ENCODE measurements around the gene DLGAP1.
"Not testable (repeated sequence)": the region's sequence is repeated elsewhere in the genome, so short reads cannot be mapped to it uniquely, and the experiment has no call there.

The DLGAP1 gene

GRCh38 chr18:3605954-3606443, 849.1 kb downstream of the DLGAP1 start:
- no peaks in the 10 kb centered on the region for H3K27me3 Mint-ChIP-seq (ENCODE audit: low read depth, poor library complexity)
- H3K4me3 Mint-ChIP-seq, result no peak overlapping the region
- no peak for TF ChIP-seq CTCF (IDR thresholded peaks at IDR 0.05)
- H3K27ac Mint-ChIP-seq, result no peak overlapping the region
- peaks cover 8% of the 10 kb centered on the region for H3K4me1 Mint-ChIP-seq
- no peaks in the 10 kb centered on the region for H3K36me3 Mint-ChIP-seq (ENCODE audit: low read depth)
- DNase-seq, result no peak
- H3K9me3 Mint-ChIP-seq, result no peaks in the 10 kb centered on the region

GRCh38 chr18:3605486-3605952, 849.6 kb downstream of the DLGAP1 start:
- DNase-seq, result no peak
- no peaks in the 10 kb centered on the region for H3K9me3 Mint-ChIP-seq

GRCh38 chr18:3604498-3605408, 850.4 kb downstream of the DLGAP1 start:
- no peak for TF ChIP-seq CTCF (IDR thresholded peaks at IDR 0.05)
- no peak overlapping the region for H3K27ac Mint-ChIP-seq
- H3K4me1 Mint-ChIP-seq, result peaks cover 7% of the 10 kb centered on the region
- H3K27me3 Mint-ChIP-seq (ENCODE audit: low read depth, poor library complexity), result no peaks in the 10 kb centered on the region
- H3K9me3 Mint-ChIP-seq, result no peaks in the 10 kb centered on the region
- DNase-seq, result no peak
- H3K4me3 Mint-ChIP-seq, result no peak overlapping the region
- H3K36me3 Mint-ChIP-seq (ENCODE audit: low read depth), result no peaks in the 10 kb centered on the region

More at GRCh38 chr18:3605486-3605952, 849.6 kb downstream of the DLGAP1 start:
- H3K4me1 Mint-ChIP-seq, result peaks cover 7% of the 10 kb centered on the region
- H3K27ac Mint-ChIP-seq, result no peak overlapping the region
- no peaks in the 10 kb centered on the region for H3K27me3 Mint-ChIP-seq (ENCODE audit: low read depth, poor library complexity)
- H3K36me3 Mint-ChIP-seq (ENCODE audit: low read depth), result no peaks in the 10 kb centered on the region
- H3K4me3 Mint-ChIP-seq, result no peak overlapping the region
- TF ChIP-seq CTCF (IDR thresholded peaks at IDR 0.05), result no peak

GRCh38 chr18:3604235-3604497, 850.9 kb downstream of the DLGAP1 start:
- no peaks in the 10 kb centered on the region for H3K27me3 Mint-ChIP-seq (ENCODE audit: low read depth, poor library complexity)
- H3K36me3 Mint-ChIP-seq (ENCODE audit: low read depth), result no peaks in the 10 kb centered on the region
- H3K4me3 Mint-ChIP-seq, result no peak overlapping the region
- H3K4me1 Mint-ChIP-seq, result peaks cover 7% of the 10 kb centered on the region
- H3K27ac Mint-ChIP-seq, result no peak overlapping the region
- no peak for TF ChIP-seq CTCF (IDR thresholded peaks at IDR 0.05)
- no peak for DNase-seq
- H3K9me3 Mint-ChIP-seq, result no peaks in the 10 kb centered on the region

- Mint-ChIP-seq H3K36me3 (ENCODE audit: low read depth) (no peaks in the 10 kb centered on the region), H3K27ac (no peak overlapping the region), H3K27me3 (ENCODE audit: low read depth, poor library complexity) (no peaks in the 10 kb centered on the region), H3K9me3 (no peaks in the 10 kb centered on the region), H3K4me3 (no peak overlapping the region), H3K4me1 (peaks cover 7% of the 10 kb centered on the region)
- TF ChIP-seq CTCF (IDR thresholded peaks at IDR 0.05), result no peak
- no peak for DNase-seq
Observed at GRCh38 chr18:3603421-3604234, 851.5 kb downstream of the DLGAP1 start.

GRCh38 chr18:3601106-3601755, 853.9 kb downstream of the DLGAP1 start:
- H3K9me3 Mint-ChIP-seq; H3K4me3 Mint-ChIP-seq; H3K27me3 Mint-ChIP-seq (ENCODE audit: low read depth, poor library complexity); H3K36me3 Mint-ChIP-seq (ENCODE audit: low read depth); DNase-seq; H3K27ac Mint-ChIP-seq: not testable (repeated sequence)
- H3K4me1 Mint-ChIP-seq, result peaks cover 18% of the 10 kb centered on the region

Measured in nephron progenitor cell (in vitro differentiated cells).